Omental fat pad (tissue), 4 donors: ENCODE data around the gene KLF2. TPM values are rescaled to one million over a fixed set of nuclear protein-coding genes. Genes with fewer than 3 reads are reported as not detected.

Source experiments
- ATAC-seq: fragments of 150-250 bp; one replicate; pipeline ENCODE4 v1.9.1; 2016; ENCODE audit warnings: mild to moderate bottlenecking, moderate library complexity; ENCODE audit not compliant: low FRiP score
- DNase-seq: peaks from one replicate; pipeline ENCODE4 v3.0.0-alpha.2; 2019; ENCODE audit warnings: low spot score
- total RNA-seq, 4 donors: library from RNA; depleted of rRNA; stranded (reverse); fragments of >200 nt; gene quantifications; one replicate each; pipeline ENCODE4 v1.1.0, GENCODE V29; 2016
- TF ChIP-seq, protein P1 (sequence below), 3 donors: fragments of 450-650 bp; IDR thresholded peaks; one replicate each; pipeline ENCODE4 v1.5.1; 2016 to 2017; ENCODE audit warnings: antibody characterized with exemption in 3 of 3, mild to moderate bottlenecking in 3 of 3, moderate library complexity in 2 of 3

KLF2 gene
- total RNA-seq, 4 donors from 2014 or later, result 61.1 to 160 (median 85.9) TPM

DNA sequence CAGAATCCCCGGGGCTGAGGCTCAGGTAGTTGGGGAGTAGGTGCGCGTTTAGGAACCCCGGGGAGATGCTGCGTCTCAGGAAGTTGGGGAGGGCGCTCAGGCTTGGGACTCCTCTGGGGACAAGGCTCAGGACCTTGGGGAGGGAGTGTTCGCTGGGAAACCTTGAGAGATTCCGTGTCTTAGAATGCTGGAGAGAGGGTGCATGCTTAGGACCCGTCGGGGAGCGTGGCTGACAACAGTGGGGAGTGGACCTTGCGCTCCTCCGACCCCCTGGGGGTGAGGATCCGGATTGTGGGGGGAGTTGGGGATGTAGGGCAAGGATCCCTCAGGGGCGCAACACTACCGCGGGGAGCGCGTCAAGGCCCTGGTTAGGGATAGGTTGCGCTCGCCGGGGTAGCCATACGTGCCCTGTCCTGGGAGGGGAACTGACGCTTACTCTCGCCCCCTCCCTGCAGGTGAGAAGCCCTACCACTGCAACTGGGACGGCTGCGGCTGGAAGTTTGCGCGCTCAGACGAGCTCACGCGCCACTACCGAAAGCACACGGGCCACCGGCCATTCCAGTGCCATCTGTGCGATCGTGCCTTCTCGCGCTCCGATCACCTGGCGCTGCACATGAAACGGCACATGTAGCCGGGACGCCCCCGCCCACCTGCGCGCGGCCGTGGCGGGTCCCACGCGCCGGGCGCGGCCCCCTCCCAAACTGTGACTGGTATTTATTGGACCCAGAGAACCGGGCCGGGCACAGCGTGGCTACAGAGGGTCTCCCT, 2.0 kb downstream of the KLF2 start:
- no peak for ATAC-seq
- no peak for DNase-seq
- TF ChIP-seq, protein P1, sequence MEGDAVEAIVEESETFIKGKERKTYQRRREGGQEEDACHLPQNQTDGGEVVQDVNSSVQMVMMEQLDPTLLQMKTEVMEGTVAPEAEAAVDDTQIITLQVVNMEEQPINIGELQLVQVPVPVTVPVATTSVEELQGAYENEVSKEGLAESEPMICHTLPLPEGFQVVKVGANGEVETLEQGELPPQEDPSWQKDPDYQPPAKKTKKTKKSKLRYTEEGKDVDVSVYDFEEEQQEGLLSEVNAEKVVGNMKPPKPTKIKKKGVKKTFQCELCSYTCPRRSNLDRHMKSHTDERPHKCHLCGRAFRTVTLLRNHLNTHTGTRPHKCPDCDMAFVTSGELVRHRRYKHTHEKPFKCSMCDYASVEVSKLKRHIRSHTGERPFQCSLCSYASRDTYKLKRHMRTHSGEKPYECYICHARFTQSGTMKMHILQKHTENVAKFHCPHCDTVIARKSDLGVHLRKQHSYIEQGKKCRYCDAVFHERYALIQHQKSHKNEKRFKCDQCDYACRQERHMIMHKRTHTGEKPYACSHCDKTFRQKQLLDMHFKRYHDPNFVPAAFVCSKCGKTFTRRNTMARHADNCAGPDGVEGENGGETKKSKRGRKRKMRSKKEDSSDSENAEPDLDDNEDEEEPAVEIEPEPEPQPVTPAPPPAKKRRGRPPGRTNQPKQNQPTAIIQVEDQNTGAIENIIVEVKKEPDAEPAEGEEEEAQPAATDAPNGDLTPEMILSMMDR (IDR thresholded peaks at IDR 0.05), result no peak

DNA sequence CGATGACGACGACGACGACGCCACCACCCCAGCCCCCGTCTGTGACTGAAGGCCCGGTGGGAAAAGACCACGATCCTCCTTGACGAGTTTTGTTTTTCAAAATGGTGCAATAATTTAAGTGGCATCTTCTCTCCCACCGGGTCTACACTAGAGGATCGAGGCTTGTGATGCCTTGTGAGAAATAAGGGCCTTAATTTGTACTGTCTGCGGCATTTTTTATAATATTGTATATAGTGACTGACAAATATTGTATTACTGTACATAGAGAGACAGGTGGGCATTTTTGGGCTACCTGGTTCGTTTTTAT, 2.5 kb downstream of the KLF2 start:
- no peak for ATAC-seq
- TF ChIP-seq, protein P1 (IDR thresholded peaks at IDR 0.05), result no peak
- DNase-seq, result no peak

DNA sequence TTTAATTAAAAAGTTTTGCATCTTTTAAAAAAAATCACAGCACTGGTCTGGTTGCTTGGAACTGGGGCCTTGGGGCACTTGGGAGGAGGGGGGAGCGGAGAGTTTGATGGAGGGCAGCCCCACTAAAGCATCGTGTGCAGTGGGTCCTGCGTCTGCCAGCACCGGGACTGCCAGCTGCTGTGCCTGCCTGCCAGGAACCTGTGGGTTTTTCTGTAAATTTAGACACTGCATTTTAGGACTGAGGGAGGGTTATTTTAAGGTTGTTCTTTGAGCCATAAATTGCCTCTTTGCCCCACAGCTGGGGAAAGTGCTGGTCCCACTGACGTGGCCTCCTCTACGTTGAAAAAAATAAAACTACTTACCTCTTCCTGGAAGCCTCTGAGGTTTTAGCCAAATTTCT, 2.9 kb downstream of the KLF2 start:
- DNase-seq, result no peak

DNA sequence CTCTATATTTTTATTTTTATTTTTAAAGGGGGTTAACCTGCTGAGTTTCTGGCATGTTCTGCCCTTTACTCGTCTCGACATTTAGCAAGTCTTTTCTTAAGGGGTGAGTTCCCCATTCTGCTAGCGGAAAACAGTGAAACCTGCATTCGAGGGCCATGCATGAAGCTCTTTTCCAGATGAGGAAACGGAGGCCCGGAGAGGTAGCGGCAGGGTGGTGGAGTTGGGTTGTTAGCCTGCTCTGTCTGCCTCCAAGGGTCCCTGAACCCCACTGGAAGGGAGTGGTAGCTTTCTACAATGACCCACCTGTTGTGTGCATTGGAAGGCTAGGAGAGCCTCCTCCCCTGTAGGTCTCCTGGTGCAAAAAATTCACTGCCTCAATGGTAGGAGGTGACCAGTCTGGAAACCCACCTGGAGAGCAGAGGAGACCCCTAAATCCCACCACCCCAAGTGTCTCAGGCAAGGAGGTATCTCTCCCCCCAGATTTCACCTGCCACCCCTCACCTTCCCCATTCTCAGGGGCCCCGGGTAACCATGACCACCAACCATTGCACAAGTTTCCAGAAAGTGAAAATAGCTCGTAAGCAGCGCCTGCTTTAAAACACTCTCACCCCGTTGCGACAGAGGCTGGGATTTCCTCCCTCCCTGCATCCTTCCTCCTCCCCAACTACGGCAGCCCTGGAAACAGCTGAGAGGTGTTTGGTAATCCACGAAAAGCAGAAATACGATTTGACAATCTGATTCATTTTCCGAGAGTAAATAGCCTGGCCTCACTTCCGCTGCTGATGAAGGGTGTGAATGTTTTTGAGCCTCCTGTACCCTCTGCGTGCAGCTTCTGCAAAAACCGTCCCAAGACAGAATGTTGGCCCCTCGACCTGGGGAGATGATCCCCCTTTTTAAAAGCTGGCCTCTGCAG, 3.5 kb downstream of the KLF2 start:
- TF ChIP-seq, protein P1 (IDR thresholded peaks at IDR 0.05), result no peak
- ATAC-seq (peak; percentile 14), DNase-seq (peak; percentile 66)

More for the DNA sequence above, 2.9 kb downstream of the KLF2 start:
- no peak for ATAC-seq
- TF ChIP-seq, protein P1 (IDR thresholded peaks at IDR 0.05), result no peak

DNA sequence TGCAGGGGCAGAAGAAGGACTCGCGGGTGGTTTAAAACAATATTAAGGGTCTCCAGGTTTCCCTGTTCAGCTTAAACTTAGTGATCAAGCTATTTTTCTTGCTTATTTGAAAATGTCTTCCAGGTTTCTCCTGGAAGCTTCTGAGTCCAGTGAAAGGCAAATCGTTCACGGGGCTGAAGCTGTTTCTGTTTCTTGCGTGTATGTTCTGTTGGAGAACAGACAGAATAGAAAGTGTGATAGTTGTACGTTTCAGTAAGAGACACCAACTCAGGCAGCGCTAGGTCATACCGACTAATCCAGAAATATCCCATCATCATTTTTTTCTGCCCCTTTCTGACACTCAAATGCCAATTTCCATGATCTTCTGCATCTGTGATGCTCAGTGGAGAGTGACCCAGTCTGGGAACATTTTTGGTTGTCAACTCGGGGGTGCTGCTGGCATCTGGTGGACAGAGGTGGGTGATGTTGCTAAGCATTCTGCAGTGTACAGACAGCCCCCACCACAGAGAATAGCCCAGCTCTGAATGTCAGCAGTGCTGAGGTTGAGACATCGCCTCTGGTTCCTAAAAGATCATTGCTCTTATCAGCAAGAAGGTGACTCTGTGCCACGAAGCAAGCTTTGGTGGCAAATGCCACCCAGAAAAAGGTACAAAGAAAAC, 4.3 kb downstream of the KLF2 start:
- TF ChIP-seq, protein P1 (IDR thresholded peaks at IDR 0.05), result no peak
- no peak for ATAC-seq

DNA sequence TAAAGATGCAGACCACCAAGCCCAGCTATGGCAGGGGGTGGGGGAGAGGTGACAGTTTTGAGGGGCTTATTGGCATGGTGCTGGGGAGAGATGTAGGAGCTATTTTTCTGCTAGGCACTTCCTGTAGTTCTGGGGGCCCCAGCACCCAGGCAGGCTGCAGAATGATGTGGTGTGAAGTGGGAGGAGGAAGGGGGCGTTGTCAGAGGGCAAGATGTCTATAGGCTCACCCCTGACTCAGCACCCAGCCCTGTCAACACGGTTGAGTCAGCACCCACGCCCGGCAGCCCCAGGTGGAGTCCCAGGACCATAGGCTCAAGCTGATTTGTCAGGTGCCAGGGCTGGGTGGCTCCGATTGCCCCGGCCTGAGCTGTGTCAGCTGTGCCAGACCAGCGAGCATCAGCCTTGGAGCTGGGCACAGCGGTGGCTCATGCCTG, 5.8 kb downstream of the KLF2 start:
- ATAC-seq, result peak; percentile 82

More for the DNA sequence above, 4.3 kb downstream of the KLF2 start:
- DNase-seq, result no peak

More for the DNA sequence above, 5.8 kb downstream of the KLF2 start:
- peak; percentile 72 for DNase-seq
- TF ChIP-seq, protein P1 (IDR thresholded peaks at IDR 0.05), result no peak
